SU-DHL-6 (cell line): ENCODE results near the gene ADSS2.

ENCODE experiments used
- CTCF ChIP-seq: fragments of 200-600 bp; sonication (generic); IDR thresholded peaks from one replicate; pipeline ENCODE4 v1.5.1; 2017; ENCODE audit warnings: antibody characterized with exemption, mild to moderate bottlenecking, low read length, moderate library complexity; ENCODE audit not compliant: insufficient read depth, poor library complexity, severe bottlenecking
- EZH2phosphoT487 ChIP-seq: fragments of 200-600 bp; sonication (generic), shearing (Covaris generic); conservative IDR thresholded peaks from 2 replicates; pipeline ENCODE4 v1.6.1; 2018; ENCODE audit warnings: mild to moderate bottlenecking, antibody characterized with exemption, low read length, moderate library complexity, mixed read lengths

GRCh38 chr1:244454412-244454811 lies 2.7 kb upstream of the ADSS2 start:
- TF ChIP-seq CTCF (no peak), EZH2phosphoT487 (no peak)
